GM10266 (cell line): Measurements from ENCODE around the gene NPAS3.

Source experiments
- DNase-seq: peaks from one replicate; pipeline ENCODE4 v3.0.0; 2012; ENCODE audit errors: extremely low spot score
- CTCF ChIP-seq: IDR thresholded peaks from 2 replicates; pipeline ENCODE4 v1.5.1; 2012; ENCODE audit warnings: mild to moderate bottlenecking, low read depth; ENCODE audit not compliant: control insufficient read depth, insufficient read depth; ENCODE audit errors: missing control alignments

Gene NPAS3

GRCh38 chr14:33475623-33476022, 536.9 kb downstream of the NPAS3 start:
- TF ChIP-seq CTCF, result peak; percentile 28
- no peak for DNase-seq

- DNase-seq, result no peak
- TF ChIP-seq CTCF, result no peak
These were observed 539.1 kb downstream of the NPAS3 start for GRCh38 chr14:33477797-33478196.

- no peak for DNase-seq
- no peak for TF ChIP-seq CTCF
These were observed 541.6 kb downstream of the NPAS3 start for GRCh38 chr14:33480071-33480886.

GRCh38 chr14:33480887-33481184, 542.2 kb downstream of the NPAS3 start:
- no peak for DNase-seq
- TF ChIP-seq CTCF, result no peak

- TF ChIP-seq CTCF, result no peak
- no peak for DNase-seq
These were observed 544.4 kb downstream of the NPAS3 start for GRCh38 chr14:33483110-33483509.

- TF ChIP-seq CTCF, result no peak
- no peak for DNase-seq
These were observed 544.9 kb downstream of the NPAS3 start for GRCh38 chr14:33483541-33483940.

GRCh38 chr14:33484264-33484663, 545.6 kb downstream of the NPAS3 start:
- no peak for TF ChIP-seq CTCF
- DNase-seq, result no peak
